Fibroblast of skin of right biceps (primary cell): Measurements from ENCODE around the gene GDF7.
A peak's percentile ranks its signal among the peaks of the same experiment; 100 is the strongest.

Experiments used
- DNase-seq: peaks from one replicate; pipeline ENCODE4 v3.0.0-alpha.2; 2013

GDF7 gene

GRCh38 chr2:20629581-20630171 is 37.3 kb upstream of the GDF7 start:
- no peak for DNase-seq

GRCh38 chr2:20630967-20631366 is 36.0 kb upstream of the GDF7 start:
- no peak for DNase-seq

GRCh38 chr2:20631617-20632307 is 35.2 kb upstream of the GDF7 start:
- no peak for DNase-seq

- no peak for DNase-seq
These were observed 34.4 kb upstream of the GDF7 start for GRCh38 chr2:20632446-20632990.

- no peak for DNase-seq
These were observed 33.9 kb upstream of the GDF7 start for GRCh38 chr2:20633001-20633400.

GRCh38 chr2:20633794-20634506 is 33.0 kb upstream of the GDF7 start:
- DNase-seq = no peak

- peak; percentile 76 for DNase-seq
These were observed 32.3 kb upstream of the GDF7 start for GRCh38 chr2:20634507-20635112.

GRCh38 chr2:20635113-20635510 is 31.8 kb upstream of the GDF7 start:
- DNase-seq = no peak

GRCh38 chr2:20635675-20636584 is 31.0 kb upstream of the GDF7 start:
- peak; percentile 78 for DNase-seq

GRCh38 chr2:20637147-20637546 is 29.8 kb upstream of the GDF7 start:
- DNase-seq = no peak

- no peak for DNase-seq
These were observed 28.9 kb upstream of the GDF7 start for GRCh38 chr2:20638014-20638413.

- no peak for DNase-seq
These were observed 28.1 kb upstream of the GDF7 start for GRCh38 chr2:20638646-20639430.

- DNase-seq = no peak
These were observed 26.4 kb upstream of the GDF7 start for GRCh38 chr2:20640411-20641122.

- DNase-seq = peak; percentile 41
These were observed 25.6 kb upstream of the GDF7 start for GRCh38 chr2:20641123-20641985.

GRCh38 chr2:20642055-20642971 is 24.6 kb upstream of the GDF7 start:
- DNase-seq = peak; percentile 58

GRCh38 chr2:20643060-20643459 is 23.9 kb upstream of the GDF7 start:
- no peak for DNase-seq

GRCh38 chr2:20643826-20644225 is 23.1 kb upstream of the GDF7 start:
- no peak for DNase-seq

GRCh38 chr2:20645301-20645701 is 21.6 kb upstream of the GDF7 start:
- no peak for DNase-seq

- DNase-seq = no peak
These were observed 21.2 kb upstream of the GDF7 start for GRCh38 chr2:20645761-20646160.
